Testis (tissue), 2 donors: ENCODE measurements around the gene PLXNB1.

Experiments
- POLR2A ChIP-seq: fragments of 450-650 bp; IDR thresholded peaks from one replicate; pipeline ENCODE4 v1.6.1; 2017; ENCODE audit warnings: antibody characterized with exemption, mild to moderate bottlenecking, moderate library complexity
- TF ChIP-seq, protein P1 (sequence below), 3 experiments: fragments of 450-650 bp in 2 of 3; fragments of 200-600 bp in 1 of 3; sonication (generic) in 1 of 3; IDR thresholded peaks; one replicate each; pipeline ENCODE4 v1.5.1; 2016 to 2019; ENCODE audit warnings: antibody characterized with exemption in 3 of 3, mild to moderate bottlenecking in 2 of 3, moderate library complexity in 1 of 3

- TF ChIP-seq, protein P1, sequence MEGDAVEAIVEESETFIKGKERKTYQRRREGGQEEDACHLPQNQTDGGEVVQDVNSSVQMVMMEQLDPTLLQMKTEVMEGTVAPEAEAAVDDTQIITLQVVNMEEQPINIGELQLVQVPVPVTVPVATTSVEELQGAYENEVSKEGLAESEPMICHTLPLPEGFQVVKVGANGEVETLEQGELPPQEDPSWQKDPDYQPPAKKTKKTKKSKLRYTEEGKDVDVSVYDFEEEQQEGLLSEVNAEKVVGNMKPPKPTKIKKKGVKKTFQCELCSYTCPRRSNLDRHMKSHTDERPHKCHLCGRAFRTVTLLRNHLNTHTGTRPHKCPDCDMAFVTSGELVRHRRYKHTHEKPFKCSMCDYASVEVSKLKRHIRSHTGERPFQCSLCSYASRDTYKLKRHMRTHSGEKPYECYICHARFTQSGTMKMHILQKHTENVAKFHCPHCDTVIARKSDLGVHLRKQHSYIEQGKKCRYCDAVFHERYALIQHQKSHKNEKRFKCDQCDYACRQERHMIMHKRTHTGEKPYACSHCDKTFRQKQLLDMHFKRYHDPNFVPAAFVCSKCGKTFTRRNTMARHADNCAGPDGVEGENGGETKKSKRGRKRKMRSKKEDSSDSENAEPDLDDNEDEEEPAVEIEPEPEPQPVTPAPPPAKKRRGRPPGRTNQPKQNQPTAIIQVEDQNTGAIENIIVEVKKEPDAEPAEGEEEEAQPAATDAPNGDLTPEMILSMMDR (IDR thresholded peaks at IDR 0.05): no peak
- no peak for TF ChIP-seq POLR2A
Observed at GRCh38 chr3:48465237-48465530, 35.3 kb upstream of the PLXNB1 start.
